GM18498 (cell line): ENCODE results near the gene PSMD8.
"Not testable (repeated sequence)": the region's sequence is repeated elsewhere in the genome, so short reads cannot be mapped to it uniquely, and the experiment has no call there.

ENCODE experiments used
- ATAC-seq: cut with Tn5 transposase; IDR thresholded peaks from one replicate; pipeline ENCODE4 v1.9.1; 2021; ENCODE audit warnings: mild to moderate bottlenecking, moderate library complexity; ENCODE audit not compliant: unreplicated experiment

The PSMD8 gene

GRCh38 chr19:38374332-38375097, at the start of gene PSMD8:
Gene PSMD8, plus strand, starts transcription at chr19:38374571. Its CDS starts 31 bp downstream, at chr19:38374602.
- ATAC-seq, result peak; percentile 96

GRCh38 chr19:38326591-38326990, 47.8 kb upstream of the PSMD8 start:
- ATAC-seq, result no peak

GRCh38 chr19:38329651-38330050, 44.7 kb upstream of the PSMD8 start:
- ATAC-seq, result no peak

- no peak for ATAC-seq
Observed at GRCh38 chr19:38331728-38332127, 42.6 kb upstream of the PSMD8 start.

GRCh38 chr19:38333245-38333644, 41.1 kb upstream of the PSMD8 start:
- no peak for ATAC-seq

- peak; percentile 70 for ATAC-seq
Observed at GRCh38 chr19:38335949-38336637, 38.3 kb upstream of the PSMD8 start.

- ATAC-seq, result peak; percentile 58
Observed at GRCh38 chr19:38336638-38337359, 37.6 kb upstream of the PSMD8 start.

- no peak for ATAC-seq
Observed at GRCh38 chr19:38337360-38337653, 37.1 kb upstream of the PSMD8 start.

- not testable (repeated sequence) for ATAC-seq
Observed at GRCh38 chr19:38339011-38339410, 35.4 kb upstream of the PSMD8 start.

GRCh38 chr19:38340927-38341326, 33.4 kb upstream of the PSMD8 start:
- ATAC-seq, result no peak

- no peak for ATAC-seq
Observed at GRCh38 chr19:38346837-38347236, 27.5 kb upstream of the PSMD8 start.

- no peak for ATAC-seq
Observed at GRCh38 chr19:38350883-38351282, 23.5 kb upstream of the PSMD8 start.

- no peak for ATAC-seq
Observed at GRCh38 chr19:38351865-38352395, 22.4 kb upstream of the PSMD8 start.

- ATAC-seq, result no peak
Observed at GRCh38 chr19:38352611-38353010, 21.8 kb upstream of the PSMD8 start.

GRCh38 chr19:38355728-38356725, 18.3 kb upstream of the PSMD8 start:
- ATAC-seq, result no peak

GRCh38 chr19:38358071-38358470, 16.3 kb upstream of the PSMD8 start:
- no peak for ATAC-seq

- no peak for ATAC-seq
Observed at GRCh38 chr19:38359242-38360021, 14.9 kb upstream of the PSMD8 start.

GRCh38 chr19:38360351-38360750, 14.0 kb upstream of the PSMD8 start:
- no peak for ATAC-seq

- no peak for ATAC-seq
Observed at GRCh38 chr19:38360839-38361631, 13.3 kb upstream of the PSMD8 start.
